Measurements from ENCODE around the gene ADCY5. TPM values are rescaled to one million over a fixed set of nuclear protein-coding genes. Genes with fewer than 3 reads are reported as not detected.

Gene ADCY5
- total RNA-seq, 1 experiment from 2014 or later = 1.4 TPM

DNA sequence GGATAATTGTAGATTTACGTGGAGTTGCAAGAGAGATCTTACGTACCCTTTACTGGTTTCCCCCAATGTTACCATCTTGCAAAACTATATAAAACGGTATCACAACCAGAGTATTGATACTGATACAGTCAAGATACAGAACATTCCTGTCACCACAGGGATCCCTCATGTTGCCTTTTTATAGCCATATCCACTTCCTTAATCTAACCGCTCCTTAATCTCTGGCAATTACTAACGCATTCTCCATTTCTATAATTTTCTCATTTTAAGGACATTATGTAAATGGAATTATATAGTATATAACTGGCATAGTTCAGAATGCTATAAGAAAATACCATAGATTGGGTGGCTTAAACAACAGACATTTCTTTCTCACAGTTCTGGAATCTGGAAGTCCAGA lies 186.0 kb downstream of the ADCY5 start:
- DNase-seq (ENCODE audit: low read depth, low spot score) = no peak
- H3K4me3 ChIP-seq (ENCODE audit: low read depth in 2 of 2, low read length in 2 of 2) = no peak overlapping the region
- H3K27me3 ChIP-seq (ENCODE audit: control insufficient read depth, insufficient read depth, low read length) = no peaks in the 10 kb centered on the region
- intact Hi-C loops (cut with micrococcal nuclease; ENCODE audit: unreplicated experiment) (no loop called here), in situ Hi-C loops (cut with HindIII; ENCODE audit: low pct_unique_long_range_greater_than_20kb, low sequenced_read_pairs) (no loop called here)
- H3K27ac ChIP-seq (ENCODE audit: low read length) = no peak overlapping the region
- TF ChIP-seq, protein P1, sequence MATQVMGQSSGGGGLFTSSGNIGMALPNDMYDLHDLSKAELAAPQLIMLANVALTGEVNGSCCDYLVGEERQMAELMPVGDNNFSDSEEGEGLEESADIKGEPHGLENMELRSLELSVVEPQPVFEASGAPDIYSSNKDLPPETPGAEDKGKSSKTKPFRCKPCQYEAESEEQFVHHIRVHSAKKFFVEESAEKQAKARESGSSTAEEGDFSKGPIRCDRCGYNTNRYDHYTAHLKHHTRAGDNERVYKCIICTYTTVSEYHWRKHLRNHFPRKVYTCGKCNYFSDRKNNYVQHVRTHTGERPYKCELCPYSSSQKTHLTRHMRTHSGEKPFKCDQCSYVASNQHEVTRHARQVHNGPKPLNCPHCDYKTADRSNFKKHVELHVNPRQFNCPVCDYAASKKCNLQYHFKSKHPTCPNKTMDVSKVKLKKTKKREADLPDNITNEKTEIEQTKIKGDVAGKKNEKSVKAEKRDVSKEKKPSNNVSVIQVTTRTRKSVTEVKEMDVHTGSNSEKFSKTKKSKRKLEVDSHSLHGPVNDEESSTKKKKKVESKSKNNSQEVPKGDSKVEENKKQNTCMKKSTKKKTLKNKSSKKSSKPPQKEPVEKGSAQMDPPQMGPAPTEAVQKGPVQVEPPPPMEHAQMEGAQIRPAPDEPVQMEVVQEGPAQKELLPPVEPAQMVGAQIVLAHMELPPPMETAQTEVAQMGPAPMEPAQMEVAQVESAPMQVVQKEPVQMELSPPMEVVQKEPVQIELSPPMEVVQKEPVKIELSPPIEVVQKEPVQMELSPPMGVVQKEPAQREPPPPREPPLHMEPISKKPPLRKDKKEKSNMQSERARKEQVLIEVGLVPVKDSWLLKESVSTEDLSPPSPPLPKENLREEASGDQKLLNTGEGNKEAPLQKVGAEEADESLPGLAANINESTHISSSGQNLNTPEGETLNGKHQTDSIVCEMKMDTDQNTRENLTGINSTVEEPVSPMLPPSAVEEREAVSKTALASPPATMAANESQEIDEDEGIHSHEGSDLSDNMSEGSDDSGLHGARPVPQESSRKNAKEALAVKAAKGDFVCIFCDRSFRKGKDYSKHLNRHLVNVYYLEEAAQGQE (IDR thresholded peaks at IDR 0.05; ENCODE audit: insufficient read depth in 1 of 2, low read depth in 2 of 2, low read length in 1 of 2) = no peak
- TF ChIP-seq, protein P2, sequence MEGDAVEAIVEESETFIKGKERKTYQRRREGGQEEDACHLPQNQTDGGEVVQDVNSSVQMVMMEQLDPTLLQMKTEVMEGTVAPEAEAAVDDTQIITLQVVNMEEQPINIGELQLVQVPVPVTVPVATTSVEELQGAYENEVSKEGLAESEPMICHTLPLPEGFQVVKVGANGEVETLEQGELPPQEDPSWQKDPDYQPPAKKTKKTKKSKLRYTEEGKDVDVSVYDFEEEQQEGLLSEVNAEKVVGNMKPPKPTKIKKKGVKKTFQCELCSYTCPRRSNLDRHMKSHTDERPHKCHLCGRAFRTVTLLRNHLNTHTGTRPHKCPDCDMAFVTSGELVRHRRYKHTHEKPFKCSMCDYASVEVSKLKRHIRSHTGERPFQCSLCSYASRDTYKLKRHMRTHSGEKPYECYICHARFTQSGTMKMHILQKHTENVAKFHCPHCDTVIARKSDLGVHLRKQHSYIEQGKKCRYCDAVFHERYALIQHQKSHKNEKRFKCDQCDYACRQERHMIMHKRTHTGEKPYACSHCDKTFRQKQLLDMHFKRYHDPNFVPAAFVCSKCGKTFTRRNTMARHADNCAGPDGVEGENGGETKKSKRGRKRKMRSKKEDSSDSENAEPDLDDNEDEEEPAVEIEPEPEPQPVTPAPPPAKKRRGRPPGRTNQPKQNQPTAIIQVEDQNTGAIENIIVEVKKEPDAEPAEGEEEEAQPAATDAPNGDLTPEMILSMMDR (IDR thresholded peaks at IDR 0.05) = no peak
- TF ChIP-seq TCF7L2 (IDR thresholded peaks at IDR 0.05; ENCODE audit: low read depth, low read length) (no peak), POLR2AphosphoS5 (IDR thresholded peaks at IDR 0.05; ENCODE audit: low read depth, low read length) (no peak), SIN3A (IDR thresholded peaks at IDR 0.05; ENCODE audit: borderline replicate concordance, insufficient read depth, low read depth, low read length) (no peak)
- H3K4me1 ChIP-seq (ENCODE audit: control insufficient read depth, insufficient read depth, low read length) = no peaks in the 10 kb centered on the region
- peaks cover 6% of the 10 kb centered on the region; the same call in 1 of the 2 replicates for H3K9me3 ChIP-seq (ENCODE audit: control insufficient read depth, insufficient read depth, low read depth, low read length)
- BruUV-seq (replicated peaks) = no TSS peak
- CTCF ChIA-PET = no interaction called here
- no peaks in the 10 kb centered on the region for H3K36me3 ChIP-seq (ENCODE audit: control insufficient read depth, insufficient read depth, low read length)
- no peak for ATAC-seq
- POLR2A ChIA-PET = no interaction called here

DNA sequence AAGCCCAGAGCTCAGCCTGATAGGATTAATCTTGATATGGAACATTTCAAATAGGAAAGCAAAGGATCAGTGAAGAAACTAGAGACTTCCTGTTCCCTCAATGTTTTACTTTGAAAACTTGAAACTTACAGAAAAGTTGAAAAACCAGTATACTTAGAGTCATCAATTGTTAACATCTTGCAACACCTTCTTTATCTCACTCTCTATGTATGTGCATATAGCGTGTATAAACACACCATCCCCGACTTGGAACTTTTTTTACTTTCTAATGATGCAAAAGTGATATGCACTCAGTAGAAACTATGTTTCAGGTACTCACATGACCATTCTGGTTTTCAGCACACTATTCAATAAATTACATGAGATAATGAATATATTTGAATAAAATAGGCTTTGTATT lies 186.7 kb downstream of the ADCY5 start:
- Histone ChIP-seq H3K27me3 (ENCODE audit: control insufficient read depth, insufficient read depth, low read length) (no peaks in the 10 kb centered on the region), H3K4me1 (ENCODE audit: control insufficient read depth, insufficient read depth, low read length) (no peaks in the 10 kb centered on the region), H3K9me3 (ENCODE audit: control insufficient read depth, insufficient read depth, low read depth, low read length) (peaks cover 6% of the 10 kb centered on the region; the same call in 1 of the 2 replicates), H3K36me3 (ENCODE audit: control insufficient read depth, insufficient read depth, low read length) (no peaks in the 10 kb centered on the region), H3K27ac (ENCODE audit: low read length) (no peak overlapping the region), H3K4me3 (ENCODE audit: low read depth in 2 of 2, low read length in 2 of 2) (no peak overlapping the region)
- in situ Hi-C loops (cut with HindIII; ENCODE audit: low pct_unique_long_range_greater_than_20kb, low sequenced_read_pairs) (no loop called here), intact Hi-C loops (cut with micrococcal nuclease; ENCODE audit: unreplicated experiment) (no loop called here)
- TF ChIP-seq, protein P2 (IDR thresholded peaks at IDR 0.05) = no peak
- no peak for TF ChIP-seq POLR2AphosphoS5 (IDR thresholded peaks at IDR 0.05; ENCODE audit: low read depth, low read length)
- TF ChIP-seq TCF7L2 (IDR thresholded peaks at IDR 0.05; ENCODE audit: low read depth, low read length) = no peak
- TF ChIP-seq, protein P1 (IDR thresholded peaks at IDR 0.05; ENCODE audit: insufficient read depth in 1 of 2, low read depth in 2 of 2, low read length in 1 of 2) = no peak
- TF ChIP-seq SIN3A (IDR thresholded peaks at IDR 0.05; ENCODE audit: borderline replicate concordance, insufficient read depth, low read depth, low read length) = no peak
- no TSS peak for BruUV-seq (replicated peaks)
- ChIA-PET POLR2A (interaction anchor here (0.6 kb wide), 1 partner anchor 405 kb away, joined by 5 read pairs; no protein-coding TSS in a partner anchor), CTCF (interaction anchor here (0.6 kb wide), 1 partner anchor 226 kb away, joined by 6 read pairs; no protein-coding TSS in a partner anchor)
- ATAC-seq (no peak), DNase-seq (ENCODE audit: low read depth, low spot score) (no peak)

Data from Panc1 (cell line).